Endodermal cell (in vitro differentiated cells): ENCODE results near the gene JMJD1C. TPM values are rescaled to one million over a fixed set of nuclear protein-coding genes. Genes with fewer than 3 reads are reported as not detected.

Experiments
- DNase-seq: peaks from one replicate; pipeline ENCODE4 v3.0.0-alpha.2; 2017
- H3K27ac ChIP-seq: 2 replicates; pipeline ENCODE4 v1.5.1; 2013; ENCODE audit warnings: mild to moderate bottlenecking, low read depth, low read length, moderate library complexity
- H3K27me3 ChIP-seq: 2 replicates; pipeline ENCODE4 v1.6.1; 2013; ENCODE audit warnings: mild to moderate bottlenecking, low read length, moderate library complexity; ENCODE audit not compliant: insufficient read depth, control insufficient read depth, poor library complexity, severe bottlenecking
- H3K36me3 ChIP-seq: 2 replicates; pipeline ENCODE4 v1.7.0; 2013; ENCODE audit warnings: mild to moderate bottlenecking, low read length, moderate library complexity; ENCODE audit not compliant: control insufficient read depth, insufficient read depth
- H3K4me1 ChIP-seq: one replicate; pipeline ENCODE4 v1.7.0; 2013; ENCODE audit warnings: low read length; ENCODE audit not compliant: control insufficient read depth, insufficient read depth
- H3K4me3 ChIP-seq: 2 replicates; pipeline ENCODE4 v1.5.1; 2013; ENCODE audit warnings: mild to moderate bottlenecking, low read length, moderate library complexity
- H3K9ac ChIP-seq: 2 replicates; pipeline ENCODE4 v1.6.1; 2013; ENCODE audit warnings: mild to moderate bottlenecking, low read length, moderate library complexity; ENCODE audit not compliant: poor library complexity, severe bottlenecking; ENCODE audit errors: extremely low read depth
- H3K9me3 ChIP-seq: 2 replicates; pipeline ENCODE4 v1.6.1; 2013; ENCODE audit warnings: mild to moderate bottlenecking, low read length, moderate library complexity; ENCODE audit not compliant: control insufficient read depth
- H3K27ac Mint-ChIP-seq: 2 replicates; pipeline ENCODE4 v1.8.0; 2020; ENCODE audit warnings: mixed read lengths
- H3K27me3 Mint-ChIP-seq: 2 replicates; pipeline ENCODE4 v1.8.0; 2021; ENCODE audit warnings: mild to moderate bottlenecking, mixed read lengths; ENCODE audit not compliant: insufficient read depth
- H3K36me3 Mint-ChIP-seq: 2 replicates; pipeline ENCODE4 v1.8.0; 2020; ENCODE audit warnings: low read depth, mixed read lengths
- H3K4me1 Mint-ChIP-seq: 2 replicates; pipeline ENCODE4 v1.8.0; 2020; ENCODE audit warnings: mixed read lengths
- H3K4me3 Mint-ChIP-seq: 2 replicates; pipeline ENCODE4 v1.8.0; 2020; ENCODE audit warnings: mild to moderate bottlenecking, moderate library complexity, mixed read lengths
- H3K9me3 Mint-ChIP-seq: 2 replicates; pipeline ENCODE4 v1.8.0; 2020; ENCODE audit warnings: mild to moderate bottlenecking, mixed read lengths
- WGBS, 2 experiments: methylation state at CpG; one replicate each; pipeline versions ENCODE4 v1.1.5 to v1.1.7; 2013; ENCODE audit warnings: missing lambda C conversion rate in 2 of 2, mixed read lengths in 1 of 2; ENCODE audit not compliant: insufficient coverage in 1 of 2, insufficient read length in 1 of 2; 5-methylcytosine and 5-hydroxymethylcytosine counted together
- total RNA-seq, 2 donors: library from RNA; stranded (reverse); fragmentation: NEBNext Ultra II Directional in 1 of 2; extraction: Animal tissue kit (Norgen Biotek cat#: 25700) in 1 of 2; gene quantifications; 2 replicates in 1 of 2; 3 replicates in 1 of 2; pipeline ENCODE4 v1.2.1, GENCODE V29; 2021
- TF ChIP-seq, protein P1 (sequence below): fragments of 200-600 bp; sonication (generic); conservative IDR thresholded peaks from 2 replicates; pipeline ENCODE4 v1.5.0; 2021; ENCODE audit warnings: antibody characterized with exemption, mild to moderate bottlenecking

The JMJD1C gene
- total RNA-seq, 2 donors from 2014 or later, result 91.3 to 114 TPM

DNA sequence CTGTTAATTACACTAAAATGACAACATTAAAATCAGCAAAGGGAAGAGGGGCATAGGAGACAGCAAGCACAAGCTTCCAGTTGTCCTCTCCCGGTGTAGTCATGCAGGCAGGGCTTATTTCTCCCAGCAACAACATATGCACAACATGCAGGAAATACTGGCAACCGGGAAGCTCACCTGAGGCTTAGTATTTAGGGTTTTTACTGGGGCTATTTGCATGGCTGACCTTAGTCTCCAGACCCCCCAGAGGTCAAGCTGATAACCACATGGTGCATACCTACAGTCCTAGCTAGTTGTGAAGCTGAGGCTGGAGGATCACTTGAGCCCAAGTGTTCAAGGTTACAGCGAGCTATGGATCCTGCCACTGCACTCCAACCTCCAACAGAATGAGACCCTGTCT lies 12.8 kb upstream of the JMJD1C start:
- Histone ChIP-seq H3K4me3 (peak overlapping the region; percentile 56), H3K36me3 (no peaks in the 10 kb centered on the region), H3K27ac (no peak overlapping the region), H3K9ac (no peak overlapping the region), H3K9me3 (no peaks in the 10 kb centered on the region), H3K27me3 (no peaks in the 10 kb centered on the region), H3K4me1 (peaks cover 21% of the 10 kb centered on the region)
- H3K9me3 Mint-ChIP-seq, result no peaks in the 10 kb centered on the region
- 38% methylated on average over 3 of the region's 3 CpGs; no CpG with 5 or more reads in 1 of the 2 experiments for WGBS, 2 experiments
- peak; percentile 84 for DNase-seq
- H3K27me3 Mint-ChIP-seq, result no peaks in the 10 kb centered on the region
- peaks cover 40% of the 10 kb centered on the region for H3K4me1 Mint-ChIP-seq
- peak overlapping the region; percentile 82 for H3K27ac Mint-ChIP-seq
- H3K4me3 Mint-ChIP-seq, result peak overlapping the region; percentile 27
- H3K36me3 Mint-ChIP-seq, result no peaks in the 10 kb centered on the region
- TF ChIP-seq, protein P1, sequence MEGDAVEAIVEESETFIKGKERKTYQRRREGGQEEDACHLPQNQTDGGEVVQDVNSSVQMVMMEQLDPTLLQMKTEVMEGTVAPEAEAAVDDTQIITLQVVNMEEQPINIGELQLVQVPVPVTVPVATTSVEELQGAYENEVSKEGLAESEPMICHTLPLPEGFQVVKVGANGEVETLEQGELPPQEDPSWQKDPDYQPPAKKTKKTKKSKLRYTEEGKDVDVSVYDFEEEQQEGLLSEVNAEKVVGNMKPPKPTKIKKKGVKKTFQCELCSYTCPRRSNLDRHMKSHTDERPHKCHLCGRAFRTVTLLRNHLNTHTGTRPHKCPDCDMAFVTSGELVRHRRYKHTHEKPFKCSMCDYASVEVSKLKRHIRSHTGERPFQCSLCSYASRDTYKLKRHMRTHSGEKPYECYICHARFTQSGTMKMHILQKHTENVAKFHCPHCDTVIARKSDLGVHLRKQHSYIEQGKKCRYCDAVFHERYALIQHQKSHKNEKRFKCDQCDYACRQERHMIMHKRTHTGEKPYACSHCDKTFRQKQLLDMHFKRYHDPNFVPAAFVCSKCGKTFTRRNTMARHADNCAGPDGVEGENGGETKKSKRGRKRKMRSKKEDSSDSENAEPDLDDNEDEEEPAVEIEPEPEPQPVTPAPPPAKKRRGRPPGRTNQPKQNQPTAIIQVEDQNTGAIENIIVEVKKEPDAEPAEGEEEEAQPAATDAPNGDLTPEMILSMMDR, result peak; percentile 22

DNA sequence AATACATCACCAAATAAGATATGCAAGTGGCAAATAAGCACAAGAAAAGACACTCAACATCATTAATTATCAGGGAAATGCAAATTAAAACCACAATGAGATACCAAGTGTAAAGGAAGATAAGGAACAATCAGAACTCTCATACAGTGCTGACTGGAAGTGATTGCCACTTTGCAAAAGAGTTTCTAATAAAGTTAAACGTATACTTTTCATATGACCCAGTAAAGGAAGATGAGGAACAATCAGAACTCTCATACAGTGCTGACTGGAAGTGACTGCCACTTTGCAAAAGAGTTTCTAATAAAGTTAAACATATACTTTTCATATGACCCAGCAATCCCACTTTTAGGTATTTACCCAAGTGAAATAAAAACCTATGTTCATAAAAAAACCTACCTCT lies 12.2 kb upstream of the JMJD1C start:
- Histone ChIP-seq H3K4me3 (peak overlapping the region; percentile 56), H3K27ac (no peak overlapping the region), H3K27me3 (no peaks in the 10 kb centered on the region), H3K9ac (no peak overlapping the region), H3K4me1 (peaks cover 21% of the 10 kb centered on the region), H3K9me3 (no peaks in the 10 kb centered on the region), H3K36me3 (no peaks in the 10 kb centered on the region)
- Mint-ChIP-seq H3K4me1 (peaks cover 40% of the 10 kb centered on the region), H3K36me3 (no peaks in the 10 kb centered on the region), H3K9me3 (no peaks in the 10 kb centered on the region), H3K27me3 (no peaks in the 10 kb centered on the region), H3K4me3 (peak overlapping the region; percentile 27), H3K27ac (peak overlapping the region; percentile 82)
- 67 to 82% methylated on average over 1 of the region's 1 CpG for WGBS, 2 experiments
- TF ChIP-seq, protein P1, result no peak
- no peak for DNase-seq

DNA sequence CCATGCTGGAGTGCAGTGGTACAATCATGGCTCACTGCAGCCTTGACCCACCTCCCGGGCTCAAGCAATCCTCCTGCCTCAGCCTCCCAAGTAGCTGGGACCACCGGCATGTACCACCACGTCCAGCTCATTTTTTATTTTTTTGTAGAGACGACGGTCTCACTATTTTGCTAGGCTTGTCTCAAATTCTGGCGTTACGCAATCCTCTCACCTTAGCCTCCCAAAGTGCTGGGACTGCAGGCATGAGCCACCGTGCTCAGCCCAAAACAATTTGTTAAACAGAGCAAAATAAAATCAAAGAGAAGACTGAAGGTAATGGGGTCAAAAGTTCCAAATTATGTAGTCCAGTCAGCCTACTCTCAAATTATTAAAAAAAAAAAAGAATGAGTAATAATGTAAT lies 8.7 kb upstream of the JMJD1C start:
- no peaks in the 10 kb centered on the region for H3K27me3 Mint-ChIP-seq
- DNase-seq, result no peak
- H3K9me3 ChIP-seq, result no peaks in the 10 kb centered on the region
- H3K27ac Mint-ChIP-seq, result peak overlapping the region; percentile 52
- TF ChIP-seq, protein P1, result no peak
- H3K27me3 ChIP-seq, result no peaks in the 10 kb centered on the region
- H3K36me3 Mint-ChIP-seq, result peaks cover 2% of the 10 kb centered on the region
- no peak overlapping the region for H3K4me3 Mint-ChIP-seq
- H3K9ac ChIP-seq, result no peak overlapping the region
- no peak overlapping the region for H3K27ac ChIP-seq
- H3K36me3 ChIP-seq, result no peaks in the 10 kb centered on the region
- H3K4me1 ChIP-seq, result peaks cover 19% of the 10 kb centered on the region
- peaks cover 42% of the 10 kb centered on the region for H3K4me1 Mint-ChIP-seq
- H3K4me3 ChIP-seq, result no peak overlapping the region
- 97% methylated on average over 5 to 8 of the region's 8 CpGs for WGBS, 2 experiments
- no peaks in the 10 kb centered on the region for H3K9me3 Mint-ChIP-seq
